Nucleus accumbens (tissue), 56 donors: Measurements from ENCODE around the gene CACHD1.

ENCODE experiments used
- DNase-seq, 56 donors: peaks; one replicate each; lab custom pipeline; 2025; lab: John Stamatoyannopoulos, UW

Gene CACHD1

DNA sequence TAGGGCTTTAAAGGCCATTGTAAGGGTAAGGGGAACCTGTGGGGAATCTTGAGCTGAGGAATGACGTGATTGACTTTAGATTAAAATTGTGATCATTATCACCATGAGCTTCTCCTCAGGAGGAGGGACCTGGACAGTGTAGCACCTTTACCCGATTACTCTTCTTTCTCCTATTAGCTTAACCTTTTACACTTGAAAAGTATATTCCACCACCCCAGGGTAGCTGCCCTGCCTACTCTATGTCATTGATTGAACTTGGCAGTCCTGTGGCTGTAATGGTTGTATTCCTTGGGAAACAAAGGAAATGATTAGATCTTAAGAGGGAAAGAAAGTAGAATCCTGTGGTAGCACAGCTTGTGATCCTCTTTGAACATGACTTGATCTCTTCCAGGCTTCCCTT is 47.7 kb downstream of the CACHD1 start:
- no peak for DNase-seq

DNA sequence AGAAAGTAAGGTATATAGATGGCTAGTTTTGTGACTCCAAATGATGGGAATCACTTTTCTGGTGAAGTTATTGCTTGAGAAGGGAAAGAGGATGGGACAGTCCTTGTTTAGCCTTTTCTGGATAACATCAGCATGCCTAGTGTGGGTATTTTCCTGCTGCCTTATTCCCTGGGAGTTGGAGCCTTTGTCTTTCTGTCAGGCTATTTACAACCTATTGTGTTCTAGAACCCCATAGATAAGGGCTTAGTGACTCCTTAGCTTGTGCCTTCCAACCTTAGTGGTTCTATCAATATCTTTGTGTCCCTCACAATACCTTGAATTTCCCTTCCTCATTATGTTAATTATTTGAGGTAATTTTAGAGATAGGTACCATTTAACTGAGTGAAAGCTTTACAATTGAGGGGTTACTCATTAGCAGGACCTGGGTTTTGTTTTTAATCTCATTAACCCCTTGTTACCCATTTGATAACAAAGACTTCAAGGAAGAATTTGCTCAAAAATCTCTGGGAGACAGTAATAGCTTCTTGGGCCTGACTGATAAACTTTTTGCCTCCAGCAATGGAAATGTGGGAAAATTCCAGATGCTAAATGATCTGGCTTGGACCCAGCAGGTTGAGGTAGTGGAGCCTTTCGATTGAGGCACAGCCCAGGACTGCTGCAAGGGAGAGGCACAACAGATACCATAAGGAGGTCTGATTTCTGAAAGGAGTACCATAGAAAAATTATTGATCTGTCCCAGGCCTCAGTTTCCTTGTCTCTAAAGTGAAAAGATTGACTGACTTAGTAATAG is 49.0 kb downstream of the CACHD1 start:
- no peak for DNase-seq

DNA sequence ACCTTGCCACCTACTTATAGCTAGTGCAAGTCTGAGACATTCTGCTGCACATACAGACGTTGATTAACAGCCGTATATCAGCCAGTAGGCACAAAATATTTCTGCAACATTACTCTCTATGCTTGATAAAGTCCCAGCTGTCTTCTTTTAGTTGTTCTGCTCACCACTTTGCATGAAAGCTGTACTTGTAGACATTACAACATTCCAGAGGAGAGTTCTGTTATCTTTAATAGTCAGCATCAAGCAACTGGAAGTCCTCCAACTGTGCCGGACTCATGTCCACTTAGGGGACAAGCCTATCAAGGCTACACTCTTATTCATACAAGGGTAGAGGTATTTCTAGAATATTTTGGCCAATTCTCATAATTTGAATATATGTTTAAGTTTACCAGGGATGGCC is 50.0 kb downstream of the CACHD1 start:
- no peak for DNase-seq

DNA sequence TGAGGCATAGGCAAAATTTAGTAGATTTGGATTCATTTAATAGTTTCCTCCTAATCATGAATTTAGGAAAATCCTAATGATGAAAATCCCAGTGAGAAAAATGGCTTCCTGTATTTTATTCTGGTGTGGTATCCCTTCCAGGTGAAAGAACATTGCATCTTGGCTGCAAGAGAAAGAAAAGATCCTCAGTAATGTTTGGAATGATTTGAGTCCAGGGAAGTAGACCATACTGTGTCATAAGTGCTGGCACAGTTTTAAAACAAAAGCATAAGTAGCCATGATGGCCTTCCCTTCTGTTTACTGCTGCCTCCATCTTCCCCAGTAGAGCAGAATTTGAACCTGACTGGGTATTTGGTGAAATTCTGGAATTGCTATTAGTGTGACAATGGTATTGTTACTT is 52.8 kb downstream of the CACHD1 start:
- DNase-seq = no peak

DNA sequence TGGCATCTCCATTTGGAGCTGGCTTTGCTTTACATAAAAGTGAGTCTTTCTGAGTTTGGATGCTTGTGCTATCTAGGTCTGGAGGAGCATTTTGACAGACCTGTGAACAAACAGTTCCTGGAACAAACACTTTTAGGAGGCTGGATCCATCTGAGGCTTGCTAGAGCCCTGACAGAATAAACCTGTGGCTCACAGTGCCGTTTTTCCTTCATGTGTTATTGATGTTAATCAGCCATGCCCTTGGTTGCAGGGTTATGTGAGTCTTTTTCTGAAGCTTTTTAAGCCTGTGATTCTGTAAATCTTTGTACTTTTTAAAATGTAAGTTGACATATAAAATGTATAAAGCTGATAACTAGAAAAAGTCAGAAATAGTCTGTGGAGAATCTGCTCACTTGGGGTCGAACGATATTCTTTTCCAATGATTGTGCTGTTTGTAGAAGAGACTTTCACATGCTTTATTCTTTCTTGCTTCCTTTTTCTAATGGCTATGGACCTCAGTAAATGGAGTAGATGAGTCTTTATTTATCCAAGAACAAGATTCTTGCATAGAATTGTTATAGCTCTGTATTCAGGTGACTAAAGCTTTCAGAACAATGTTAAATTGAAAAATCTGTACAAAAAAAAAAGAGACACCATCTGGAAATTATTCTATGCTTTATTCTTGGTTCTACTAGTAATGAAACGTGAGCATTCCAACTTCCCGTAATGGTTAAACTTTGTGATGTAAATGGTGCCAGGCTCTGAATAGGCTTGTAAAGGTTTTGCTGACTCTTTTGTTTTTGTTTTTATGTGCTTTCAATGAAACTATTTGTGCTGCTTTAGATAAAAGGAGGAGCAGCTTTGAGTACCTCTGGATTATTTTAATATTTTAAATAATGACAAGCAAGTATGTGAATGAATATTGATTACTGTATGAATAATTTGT is 53.7 kb downstream of the CACHD1 start:
- no peak for DNase-seq

DNA sequence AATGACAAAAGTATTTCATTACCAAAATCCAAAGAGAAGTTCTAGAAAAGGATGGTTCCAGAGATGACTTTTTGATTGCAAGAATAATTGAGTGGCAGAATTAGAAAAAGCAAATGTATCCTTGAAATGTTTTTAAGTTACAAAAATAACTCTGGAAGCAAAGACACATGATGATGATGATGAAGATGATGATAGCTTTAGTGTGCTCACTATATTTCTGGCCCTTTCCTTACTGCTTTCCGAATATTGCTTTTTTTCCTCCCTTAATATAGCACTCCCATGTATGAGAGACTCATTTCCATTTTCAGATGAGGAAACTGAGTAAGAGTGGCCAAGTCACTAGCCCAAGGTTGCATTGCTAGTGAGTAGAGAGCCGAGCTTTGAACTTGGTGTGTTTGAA is 54.7 kb downstream of the CACHD1 start:
- DNase-seq = no peak

DNA sequence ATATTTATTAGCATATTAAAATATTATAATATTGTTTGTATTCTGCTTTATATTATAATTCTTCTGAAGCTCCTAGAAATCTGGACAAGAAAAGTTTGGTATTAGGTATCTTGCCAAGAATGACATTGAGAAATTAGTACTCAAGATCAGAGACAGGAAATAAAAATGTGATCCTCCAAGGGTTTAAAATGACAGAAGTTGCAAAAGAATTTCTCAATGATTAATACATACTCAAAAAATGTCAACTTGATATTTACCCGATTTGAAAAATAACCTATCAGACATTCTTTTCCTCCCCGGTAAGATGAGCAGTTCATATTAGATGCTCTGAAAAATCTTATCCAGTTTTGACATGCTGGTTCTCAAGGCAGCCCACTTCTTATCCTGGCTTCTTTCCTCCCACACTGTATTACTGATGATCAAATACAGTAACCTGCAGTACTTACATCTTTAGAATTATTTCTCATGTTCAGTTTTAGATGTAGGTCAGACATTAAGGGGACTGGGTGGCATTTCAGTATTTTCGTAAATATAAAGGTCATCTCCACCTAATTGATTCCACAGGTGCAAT is 55.3 kb downstream of the CACHD1 start:
- no peak for DNase-seq

DNA sequence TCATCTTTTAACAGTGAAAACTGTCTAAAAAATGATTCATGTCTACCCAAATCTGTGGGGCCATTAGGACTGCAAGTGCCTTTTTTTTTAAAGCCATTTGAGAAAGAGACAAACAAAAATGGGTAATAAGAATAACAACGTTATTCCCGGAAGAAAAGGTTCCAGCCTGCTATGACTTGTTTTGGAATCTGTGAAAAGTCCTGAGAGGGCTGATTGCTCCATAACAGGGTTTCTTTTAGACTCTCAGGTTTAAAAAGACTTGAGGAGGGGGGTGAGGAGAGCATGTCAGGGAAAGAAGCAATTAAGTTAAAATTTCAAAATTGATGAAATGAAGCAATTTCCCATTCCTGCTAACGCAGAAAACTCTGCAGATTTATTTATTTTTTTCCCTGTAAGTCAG is 56.4 kb downstream of the CACHD1 start:
- DNase-seq = no peak

DNA sequence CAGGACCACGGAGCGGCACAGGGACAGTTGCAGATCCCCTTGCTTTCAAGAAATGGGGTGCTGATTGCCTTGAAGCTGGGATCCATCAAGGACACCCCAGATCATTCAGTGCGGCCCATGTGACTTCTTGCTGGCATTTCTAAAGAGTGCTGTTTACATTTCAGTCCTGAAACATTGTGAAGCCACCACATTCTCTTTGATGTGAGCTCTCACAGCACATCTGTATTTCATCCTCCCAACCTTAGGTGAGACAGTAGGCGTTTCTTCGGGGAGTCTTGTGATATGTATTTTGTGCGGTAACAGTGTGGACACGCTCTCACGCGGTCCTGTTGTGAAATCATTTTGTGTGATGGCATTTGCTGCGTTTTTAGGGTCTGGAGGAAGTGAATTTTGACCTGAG is 57.2 kb downstream of the CACHD1 start:
- no peak for DNase-seq

DNA sequence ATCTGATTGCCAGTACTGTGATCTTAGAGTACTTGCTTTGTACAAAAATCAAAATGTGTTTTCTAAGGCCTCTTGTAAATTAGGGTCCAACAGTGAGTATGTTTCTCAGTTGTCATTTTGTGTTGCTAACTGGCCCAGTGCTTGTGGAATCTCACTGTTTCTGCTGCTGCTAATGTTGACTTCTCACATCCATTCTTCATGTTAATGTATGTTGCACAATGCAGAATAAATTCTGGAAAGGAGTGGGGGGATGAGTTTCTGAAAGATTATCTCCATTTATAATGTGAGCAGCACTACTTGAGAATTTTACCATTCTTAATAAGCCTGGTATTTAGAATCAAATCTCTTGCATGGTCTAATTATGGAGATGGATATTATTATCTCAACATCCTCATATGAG is 57.9 kb downstream of the CACHD1 start:
- DNase-seq = no peak

DNA sequence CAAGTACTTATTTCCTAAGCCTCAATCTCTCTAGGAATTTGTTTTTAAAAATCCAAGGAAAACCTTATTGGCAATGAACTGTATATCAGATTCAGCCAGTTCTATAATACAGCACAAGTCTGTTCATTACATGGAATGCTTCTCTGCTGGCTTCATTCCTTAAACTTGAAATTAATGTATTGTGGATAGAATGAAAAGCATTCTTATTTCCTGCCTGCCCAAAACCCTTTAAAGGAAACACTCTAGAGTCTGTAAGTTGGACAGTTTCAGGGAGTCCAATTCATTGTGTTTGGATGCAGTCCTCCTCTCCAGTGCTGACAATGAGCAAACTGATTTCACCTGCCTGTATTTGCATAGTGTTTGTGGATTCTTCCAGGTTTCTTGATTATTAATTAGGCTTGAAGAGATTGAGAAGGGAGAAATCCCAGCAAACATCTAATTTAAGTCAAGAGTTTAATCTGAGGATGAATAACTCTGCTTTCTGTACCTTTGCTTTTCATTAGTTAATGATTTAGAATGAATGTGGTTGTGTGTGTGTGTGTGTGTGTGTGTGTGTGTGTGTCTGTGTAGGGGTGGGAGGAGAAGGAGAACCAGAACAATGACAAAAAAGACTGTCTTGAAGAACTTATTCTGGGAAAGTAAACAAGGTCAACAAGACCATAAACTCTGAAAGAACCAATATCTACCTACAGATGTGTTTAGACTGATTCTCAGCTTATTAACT is 61.2 kb downstream of the CACHD1 start:
- DNase-seq = no peak

DNA sequence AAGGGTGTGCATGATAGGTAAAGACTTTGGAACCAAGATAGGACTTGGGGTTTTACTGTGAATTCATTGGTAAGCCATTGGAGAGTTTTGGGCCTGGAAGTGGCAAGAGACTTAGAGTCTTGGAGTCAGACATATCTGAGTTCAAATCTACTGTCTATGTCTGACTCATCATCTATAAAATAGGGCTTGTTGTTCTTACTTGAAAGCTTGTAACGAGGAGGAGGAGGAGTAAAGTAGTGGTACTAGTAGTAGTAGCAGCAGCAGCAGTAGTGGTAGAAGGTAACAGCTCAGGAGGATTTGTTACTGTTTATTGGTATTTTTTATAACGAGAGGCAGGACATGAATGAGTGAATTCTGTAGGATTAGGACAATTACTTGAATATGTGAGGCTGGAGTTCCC is 62.7 kb downstream of the CACHD1 start:
- no peak for DNase-seq

DNA sequence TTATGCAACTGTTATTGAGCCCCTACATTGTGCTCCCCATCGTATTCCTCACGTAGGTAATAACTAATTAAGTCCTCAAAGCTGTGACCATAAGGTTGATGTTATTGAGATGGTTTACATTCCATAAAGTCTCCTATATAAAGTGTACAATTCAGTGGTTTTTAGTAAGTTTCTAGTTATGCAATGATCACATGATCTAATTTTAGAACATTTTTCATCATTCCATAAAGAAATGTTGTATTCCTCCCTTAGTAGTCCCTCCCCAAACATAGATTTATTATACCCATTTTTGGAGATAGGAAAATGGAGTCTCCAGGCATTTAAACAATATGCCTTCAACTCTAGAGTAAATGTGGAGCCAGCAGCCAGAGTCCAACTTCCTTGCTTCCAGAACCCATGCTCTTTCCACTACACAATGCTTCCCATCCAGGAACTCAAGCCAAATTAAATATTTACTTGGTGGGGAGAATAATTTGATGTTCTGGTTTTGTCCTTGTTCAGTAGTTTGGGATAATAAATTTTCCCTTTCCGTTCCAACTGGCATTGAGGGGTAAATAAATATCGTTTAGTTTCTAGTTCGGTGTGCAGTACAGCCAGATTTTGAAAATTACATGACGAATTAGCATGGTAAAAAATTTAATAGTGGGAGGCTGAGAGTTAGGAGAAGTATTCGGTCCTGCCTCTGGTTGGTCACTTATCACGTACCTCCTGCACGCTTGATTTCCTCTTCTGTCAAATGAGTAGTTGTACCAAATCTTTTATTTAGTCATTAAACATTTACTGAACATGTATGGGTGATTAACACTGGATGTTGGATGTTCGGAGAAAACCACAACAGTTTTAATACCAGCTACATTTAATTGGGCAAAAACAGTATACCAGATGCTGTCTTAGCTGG is 66.3 kb downstream of the CACHD1 start:
- no peak for DNase-seq

DNA sequence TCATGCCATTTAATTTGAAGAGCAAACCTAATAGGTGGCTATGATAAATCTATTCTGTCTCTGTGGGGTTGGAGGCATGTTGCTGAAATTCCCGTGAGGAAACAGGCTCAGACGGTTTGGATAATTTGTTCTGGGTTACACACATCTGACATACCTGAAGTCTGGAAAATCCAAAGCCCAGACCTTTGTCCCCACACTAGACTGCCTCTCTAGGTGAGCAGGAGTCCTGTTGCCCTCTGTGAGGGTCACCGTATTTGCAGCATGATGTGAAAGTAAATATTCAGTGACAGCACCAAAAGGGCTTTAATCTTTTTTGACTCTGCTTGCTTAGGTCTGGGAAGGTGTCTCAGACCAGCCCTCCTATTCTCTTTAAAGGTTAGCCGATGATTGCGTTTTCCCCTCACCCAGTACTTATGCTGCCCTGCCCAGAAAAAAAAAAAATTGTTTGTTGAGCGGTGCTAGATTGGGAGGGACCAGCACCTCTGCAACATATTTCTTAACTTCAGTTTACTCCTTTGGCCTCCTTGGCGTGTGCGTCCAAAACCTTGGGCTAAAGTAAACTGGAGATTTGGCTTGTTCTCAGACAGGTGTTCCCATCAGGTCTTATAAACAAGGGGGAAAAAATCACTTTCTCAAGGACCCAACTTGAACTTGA is 67.0 kb downstream of the CACHD1 start:
- no peak for DNase-seq

DNA sequence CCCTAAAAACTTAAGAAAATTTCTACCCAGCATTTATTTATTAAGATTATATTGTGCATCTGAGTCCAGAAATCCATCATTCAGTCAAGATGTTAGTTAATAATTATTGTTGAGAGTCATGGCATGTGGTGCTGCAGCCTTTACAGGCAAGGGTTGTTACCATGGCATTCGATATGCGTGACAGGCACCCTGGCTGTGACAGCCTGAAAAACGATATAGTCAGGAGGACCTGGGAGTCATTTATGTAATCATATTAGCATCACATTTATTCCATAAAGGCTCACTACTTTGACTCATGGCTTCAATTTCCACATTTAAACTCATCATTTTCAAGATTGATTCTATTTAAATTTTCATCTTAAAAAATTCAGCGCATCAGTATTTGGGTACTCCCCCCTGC is 68.0 kb downstream of the CACHD1 start:
- peak in 15 of 56 donors; percentile 1 to 62 (median 16) for DNase-seq

DNA sequence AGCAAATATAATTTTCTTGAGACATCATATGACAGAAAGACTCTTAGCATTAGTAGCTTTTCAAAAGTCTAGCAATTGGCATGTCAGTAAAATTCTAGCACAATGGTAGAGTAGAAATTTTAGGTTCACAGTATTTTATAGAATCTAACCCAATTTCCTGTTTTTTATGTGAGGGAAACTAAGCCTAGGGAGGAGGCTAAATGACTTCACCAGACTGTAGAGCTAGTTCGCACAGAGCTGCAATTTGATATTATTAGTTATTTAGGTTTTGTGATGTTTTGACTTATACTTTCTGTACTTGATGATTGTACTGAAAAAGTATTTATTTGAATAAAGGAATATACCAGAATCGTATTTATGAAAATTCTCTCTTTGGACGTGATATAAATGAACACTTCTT is 68.5 kb downstream of the CACHD1 start:
- DNase-seq = no peak

DNA sequence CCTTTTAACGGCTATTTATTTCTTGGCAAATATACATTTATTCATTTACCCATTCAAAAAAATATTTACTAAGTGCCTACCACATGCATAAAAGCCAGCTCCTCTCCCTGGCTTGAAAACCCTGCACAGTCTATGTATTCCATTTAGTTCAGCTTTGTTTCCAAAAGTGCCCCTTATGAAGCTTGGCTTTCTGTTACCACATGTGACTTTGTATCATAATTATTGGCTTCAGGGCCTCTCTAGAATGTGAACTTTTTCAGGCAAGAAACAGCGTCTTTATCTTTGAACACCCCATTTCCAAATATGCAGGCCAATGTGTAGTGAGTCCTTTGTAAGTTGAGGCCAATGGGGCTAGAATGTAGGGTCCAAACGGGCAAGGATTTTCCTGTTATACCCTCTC is 69.4 kb downstream of the CACHD1 start:
- DNase-seq = no peak

DNA sequence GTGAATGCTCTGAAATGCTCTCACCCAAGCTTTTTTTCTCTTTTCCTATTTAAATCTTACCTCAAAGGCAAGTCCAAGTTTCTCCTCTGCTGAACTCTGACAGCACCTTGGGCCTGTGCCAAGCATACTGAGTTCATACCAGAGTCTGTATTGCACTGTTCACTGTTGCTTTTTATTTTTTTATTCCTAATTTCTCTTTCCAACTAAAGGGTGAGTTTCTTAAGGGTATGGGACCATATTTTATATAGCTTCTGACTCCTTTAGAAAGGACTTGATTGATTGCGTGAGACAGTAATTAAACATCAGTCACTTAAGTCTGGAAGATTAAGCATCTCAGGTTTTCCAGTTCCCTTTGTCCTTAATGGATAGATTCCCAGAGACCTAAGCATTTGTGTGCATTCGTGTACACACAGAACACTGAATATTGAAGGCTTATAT is 69.9 kb downstream of the CACHD1 start:
- DNase-seq = peak in 7 of 56 donors; percentile 3 to 24 (median 17)

DNA sequence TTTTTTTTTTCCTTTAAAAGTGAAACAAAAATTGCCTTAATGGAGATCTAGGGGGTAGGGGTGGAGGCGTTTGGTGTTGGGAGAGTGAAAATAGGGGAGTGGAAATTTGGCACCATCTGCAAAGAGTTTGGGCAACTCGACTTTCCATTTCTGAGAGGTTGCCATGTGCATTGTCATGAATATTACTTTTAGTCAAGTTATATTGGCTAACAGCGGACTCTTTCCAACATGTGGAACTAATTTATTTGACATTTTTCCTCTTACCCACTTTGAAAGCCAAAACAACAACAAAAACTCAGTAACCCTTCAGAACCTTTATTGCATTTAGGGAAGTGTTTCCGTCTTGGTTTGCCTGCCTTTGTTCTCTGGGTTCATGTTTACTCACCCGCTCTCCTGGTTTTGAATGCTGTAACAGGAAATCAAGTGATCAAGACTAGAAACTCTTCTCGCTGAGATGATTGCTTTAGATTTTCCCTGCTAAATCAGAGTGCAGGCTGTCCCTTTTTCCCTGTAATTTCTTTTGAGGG is 70.4 kb downstream of the CACHD1 start:
- peak in 1 of 56 donors; percentile 6 for DNase-seq
